TTC549 (cell line): ENCODE measurements around the gene GCAT.

Experiments
- FAIRE-seq: peaks from 2 replicates; lab custom pipeline; 2012; peaks lifted over from hg19 to GRCh38; lab: Jason Lieb, UNC

The GCAT gene

GRCh38 chr22:37807410-37808293, at the start of gene GCAT:
Gene GCAT (plus strand): TSS chr22:37807934. CDS start chr22:37807968, 34 bp downstream.
- peak; percentile 5 for FAIRE-seq

- no peak for FAIRE-seq
Observed at GRCh38 chr22:37758694-37759093, 49.0 kb upstream of the GCAT start.

- FAIRE-seq = no peak
Observed at GRCh38 chr22:37759281-37759680, 48.5 kb upstream of the GCAT start.

- FAIRE-seq = no peak
Observed at GRCh38 chr22:37760152-37760551, 47.6 kb upstream of the GCAT start.

- no peak for FAIRE-seq
Observed at GRCh38 chr22:37762389-37762836, 45.3 kb upstream of the GCAT start.

- no peak for FAIRE-seq
Observed at GRCh38 chr22:37763012-37763411, 44.7 kb upstream of the GCAT start.

GRCh38 chr22:37763652-37764051, 44.1 kb upstream of the GCAT start:
- no peak for FAIRE-seq

- FAIRE-seq = no peak
Observed at GRCh38 chr22:37764622-37765021, 43.1 kb upstream of the GCAT start.

GRCh38 chr22:37765498-37765897, 42.2 kb upstream of the GCAT start:
- FAIRE-seq = no peak

GRCh38 chr22:37765953-37766576, 41.7 kb upstream of the GCAT start:
- no peak for FAIRE-seq

GRCh38 chr22:37768273-37768672, 39.5 kb upstream of the GCAT start:
- FAIRE-seq = no peak

- FAIRE-seq = no peak
Observed at GRCh38 chr22:37769056-37769455, 38.7 kb upstream of the GCAT start.

GRCh38 chr22:37771081-37771480, 36.7 kb upstream of the GCAT start:
- FAIRE-seq = no peak

GRCh38 chr22:37771702-37772427, 35.9 kb upstream of the GCAT start:
- no peak for FAIRE-seq

- FAIRE-seq = no peak
Observed at GRCh38 chr22:37774728-37775127, 33.0 kb upstream of the GCAT start.

GRCh38 chr22:37775785-37776638, 31.7 kb upstream of the GCAT start:
- FAIRE-seq = no peak

GRCh38 chr22:37776639-37777005, 31.1 kb upstream of the GCAT start:
- no peak for FAIRE-seq

GRCh38 chr22:37777122-37777687, 30.5 kb upstream of the GCAT start:
- FAIRE-seq = no peak

- FAIRE-seq = no peak
Observed at GRCh38 chr22:37778370-37779009, 29.2 kb upstream of the GCAT start.

GRCh38 chr22:37781434-37782059, 26.2 kb upstream of the GCAT start:
- FAIRE-seq = no peak
